Stimulated activated CD4-positive, alpha-beta T cell treated with anti-CD3 and anti-CD28 coated beads, Interleukin-1b, Interleukin-23, amount 100 ng/mL, for 1 hour (primary cell): ENCODE measurements around the gene IMPDH2.

ENCODE experiments used
- DNase-seq, 2 donors: peaks; one replicate each; pipeline ENCODE4 v3.0.0-alpha.2; 2020; ENCODE audit warnings: low read depth in 2 of 2

IMPDH2 gene

DNA sequence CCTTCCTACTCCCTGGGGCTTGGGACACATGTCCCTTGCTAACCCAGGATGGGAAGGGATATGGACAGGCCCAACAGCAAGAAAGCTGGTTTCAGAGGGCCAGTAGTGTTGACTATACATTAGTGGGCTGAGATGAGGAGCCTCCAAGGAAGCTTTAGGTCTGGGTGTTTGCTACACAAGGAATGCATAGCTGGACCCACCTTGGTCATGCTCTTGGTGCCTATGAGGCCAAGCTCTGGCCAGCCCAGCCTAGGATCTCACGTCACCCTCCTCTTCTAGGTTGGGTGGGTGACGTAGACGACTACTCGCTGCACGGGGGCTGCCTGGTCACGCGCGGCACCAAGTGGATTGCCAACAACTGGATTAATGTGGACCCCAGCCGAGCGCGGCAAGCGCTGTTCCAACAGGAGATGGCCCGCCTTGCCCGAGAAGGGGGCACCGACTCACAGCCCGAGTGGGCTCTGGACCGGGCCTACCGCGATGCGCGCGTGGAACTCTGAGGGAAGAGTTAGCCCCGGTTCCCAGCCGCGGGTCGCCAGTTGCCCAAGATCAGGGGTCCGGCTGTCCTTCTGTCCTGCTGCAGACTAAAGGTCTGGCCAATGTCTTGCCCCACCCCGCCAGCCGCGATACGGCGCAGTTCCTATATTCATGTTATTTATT is 22.7 kb downstream of the IMPDH2 start:
- no peak for DNase-seq

DNA sequence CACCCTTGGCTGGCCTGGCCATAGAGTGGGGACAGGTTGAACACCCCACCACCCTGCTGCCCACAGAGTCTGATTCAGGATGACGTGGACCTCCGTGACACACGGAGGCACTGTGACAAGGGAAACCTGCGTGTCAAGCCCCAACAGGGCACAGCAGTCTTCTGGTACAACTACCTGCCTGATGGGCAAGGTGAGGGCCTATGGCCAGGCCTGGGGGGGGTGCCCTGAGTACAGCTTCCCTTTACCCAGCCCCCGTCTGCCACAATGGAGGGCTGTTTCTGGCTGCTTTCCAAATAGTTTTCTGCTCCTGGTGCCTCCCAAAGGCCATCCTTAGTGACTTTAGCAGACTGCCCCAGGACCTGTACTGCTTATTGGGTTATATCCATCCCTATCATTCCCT is 23.2 kb downstream of the IMPDH2 start:
- DNase-seq = no peak

DNA sequence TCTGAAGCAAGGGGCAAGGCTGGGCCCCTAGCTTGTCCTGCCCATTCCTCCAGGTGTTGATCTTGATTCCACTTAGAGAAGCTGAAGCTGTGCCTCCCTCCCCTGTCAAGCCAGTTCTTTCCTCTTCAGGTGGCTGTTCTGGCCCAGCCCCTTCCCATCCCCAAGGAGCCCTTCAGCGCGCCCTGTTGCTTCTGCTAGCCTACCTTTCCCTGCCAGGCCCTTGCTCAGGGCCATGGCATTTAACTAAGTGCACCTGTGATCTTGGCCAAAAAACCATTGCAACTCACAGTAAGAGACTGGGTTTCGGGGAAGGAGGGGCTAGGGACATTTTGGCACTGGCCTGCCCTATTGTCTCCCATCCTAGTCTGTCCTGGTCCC is 23.9 kb downstream of the IMPDH2 start:
- DNase-seq = no peak

DNA sequence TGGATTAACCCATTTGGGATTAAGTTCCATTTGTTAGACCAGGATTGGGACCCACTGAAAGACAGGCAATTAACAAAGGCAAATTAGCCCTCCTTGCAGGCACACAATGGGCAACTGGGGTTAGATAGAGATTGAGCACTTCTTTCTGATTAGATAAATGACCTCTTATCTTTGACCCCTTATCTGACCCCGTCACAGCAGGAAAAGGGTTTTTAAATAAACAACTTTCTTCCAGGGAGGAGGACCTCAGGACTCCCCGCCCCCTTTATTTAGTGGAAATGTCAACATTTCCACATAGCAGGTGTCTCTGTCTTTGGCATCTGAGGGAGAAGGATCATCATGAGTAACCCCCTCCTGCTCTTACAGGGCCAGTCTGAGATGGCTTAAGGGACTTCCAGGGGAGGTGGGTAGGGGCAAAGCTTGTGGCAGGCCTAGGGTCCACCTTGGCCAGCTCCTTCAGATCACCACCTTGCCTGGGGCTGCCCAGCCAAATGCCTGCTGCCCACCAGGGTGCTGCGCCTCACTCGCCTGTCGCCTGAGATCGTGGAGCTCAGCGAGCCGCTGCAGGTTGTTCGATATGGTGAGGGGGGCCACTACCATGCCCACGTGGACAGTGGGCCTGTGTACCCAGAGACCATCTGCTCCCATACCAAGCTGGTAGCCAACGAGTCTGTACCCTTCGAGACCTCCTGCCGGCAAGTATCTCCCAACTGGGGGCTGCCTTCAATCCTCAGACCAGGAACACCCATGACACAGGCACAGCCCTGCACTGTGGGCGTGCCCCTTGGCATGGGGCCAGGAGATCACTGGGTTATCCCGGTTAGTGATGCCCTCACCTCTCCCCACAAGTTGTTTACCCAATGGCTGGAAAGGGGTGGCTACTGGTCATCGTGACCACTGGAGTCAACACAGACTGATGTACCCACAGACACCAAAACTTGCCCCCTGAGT is 24.6 kb downstream of the IMPDH2 start:
- no peak for DNase-seq

DNA sequence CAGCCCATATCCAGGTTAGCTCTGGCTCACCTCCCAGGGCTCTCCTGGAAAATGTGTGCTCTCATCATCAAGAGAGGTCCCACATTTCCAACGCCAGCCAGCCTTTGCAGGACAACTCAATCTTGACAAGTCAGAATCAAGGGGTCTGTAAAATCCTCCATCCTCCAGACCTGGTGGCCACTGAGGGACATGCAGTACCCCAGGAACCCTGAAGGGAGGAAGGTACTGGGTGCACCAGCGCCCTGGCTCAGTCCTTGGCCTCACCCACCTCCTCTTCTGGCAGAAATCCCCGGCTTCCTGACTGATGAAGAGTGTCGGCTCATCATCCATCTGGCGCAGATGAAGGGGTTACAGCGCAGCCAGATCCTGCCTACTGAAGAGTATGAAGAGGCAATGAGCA is 28.0 kb downstream of the IMPDH2 start:
- no peak for DNase-seq

DNA sequence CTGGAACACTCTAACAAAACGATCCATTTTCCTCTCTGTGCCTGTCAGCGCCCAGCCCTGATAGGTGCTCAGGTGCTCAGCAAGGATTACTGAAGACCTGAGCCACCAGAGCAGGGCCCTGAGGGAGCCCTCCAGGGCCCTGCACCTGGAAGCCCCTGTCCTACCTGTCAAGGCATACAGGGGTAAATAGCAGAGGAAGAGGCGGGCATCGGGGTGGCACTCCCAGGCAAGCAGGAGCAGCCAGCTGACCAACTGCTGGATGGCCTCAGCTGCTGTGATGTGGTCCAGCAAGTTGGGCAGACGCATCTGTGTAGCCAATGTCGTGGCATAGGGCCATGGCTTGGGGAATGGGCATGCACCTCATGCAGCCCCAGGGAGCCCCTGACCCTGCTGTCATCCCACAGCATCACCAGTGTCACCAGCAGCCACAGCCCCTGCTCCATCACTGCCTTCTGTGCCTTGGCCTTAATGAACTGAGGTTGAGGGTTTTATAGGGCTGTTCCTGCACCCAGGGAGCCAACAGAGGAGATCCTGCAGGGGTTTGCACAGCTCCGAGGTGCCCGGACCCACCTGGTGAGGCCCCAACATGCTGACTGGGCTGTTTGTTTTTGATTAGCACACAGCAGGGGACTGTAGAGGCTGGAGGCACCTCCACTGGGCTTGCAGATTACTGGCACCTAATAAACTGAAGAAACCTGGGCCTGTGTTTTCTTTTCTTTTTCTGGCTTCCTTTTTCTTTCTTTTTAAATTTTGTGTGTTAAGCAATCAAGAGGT is 29.9 kb downstream of the IMPDH2 start:
- DNase-seq = no peak

DNA sequence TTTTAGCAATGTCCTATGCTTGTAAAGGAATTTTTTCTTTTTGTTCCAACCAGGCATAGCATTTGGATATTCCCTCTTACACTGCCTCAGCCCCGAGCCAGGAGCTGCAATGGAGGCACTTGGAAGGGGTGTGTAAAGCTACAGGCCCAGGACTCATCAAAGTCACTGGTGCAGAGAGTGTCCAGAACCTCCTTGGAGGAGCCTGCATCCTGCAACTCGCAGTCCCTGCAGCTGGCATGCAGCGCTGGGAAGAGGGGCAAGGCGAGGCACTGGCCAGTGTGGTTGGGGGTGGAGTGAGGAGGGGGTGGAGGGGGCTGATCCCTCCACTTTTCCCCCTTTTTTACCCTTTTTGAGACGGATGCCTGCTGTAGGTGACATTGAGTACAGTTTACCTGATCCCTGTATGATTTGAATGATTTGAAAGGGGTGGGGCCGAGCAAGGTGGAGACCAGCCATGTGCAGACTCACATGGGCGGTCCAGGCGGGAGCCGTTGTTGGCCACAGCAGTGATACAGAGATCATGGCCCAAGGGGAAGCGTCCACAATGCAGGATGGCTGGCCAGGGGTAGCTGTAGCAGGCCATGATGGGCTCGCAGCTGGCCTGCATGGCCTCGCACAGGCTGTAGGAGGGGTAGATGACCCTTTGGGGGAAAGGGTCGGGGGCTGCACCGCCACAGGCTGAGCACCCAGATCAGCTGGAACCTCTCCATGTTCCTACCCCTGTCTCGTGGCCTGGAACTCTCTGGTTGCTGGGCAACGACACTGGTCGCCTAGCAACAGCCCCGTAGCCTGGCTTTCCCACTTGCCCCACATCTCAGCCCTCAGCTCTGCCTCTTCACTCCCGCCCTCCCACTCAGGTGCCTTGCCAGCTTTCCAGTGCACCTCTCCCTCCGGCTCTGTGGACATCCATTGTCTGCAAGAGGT is 31.2 kb downstream of the IMPDH2 start:
- no peak for DNase-seq

DNA sequence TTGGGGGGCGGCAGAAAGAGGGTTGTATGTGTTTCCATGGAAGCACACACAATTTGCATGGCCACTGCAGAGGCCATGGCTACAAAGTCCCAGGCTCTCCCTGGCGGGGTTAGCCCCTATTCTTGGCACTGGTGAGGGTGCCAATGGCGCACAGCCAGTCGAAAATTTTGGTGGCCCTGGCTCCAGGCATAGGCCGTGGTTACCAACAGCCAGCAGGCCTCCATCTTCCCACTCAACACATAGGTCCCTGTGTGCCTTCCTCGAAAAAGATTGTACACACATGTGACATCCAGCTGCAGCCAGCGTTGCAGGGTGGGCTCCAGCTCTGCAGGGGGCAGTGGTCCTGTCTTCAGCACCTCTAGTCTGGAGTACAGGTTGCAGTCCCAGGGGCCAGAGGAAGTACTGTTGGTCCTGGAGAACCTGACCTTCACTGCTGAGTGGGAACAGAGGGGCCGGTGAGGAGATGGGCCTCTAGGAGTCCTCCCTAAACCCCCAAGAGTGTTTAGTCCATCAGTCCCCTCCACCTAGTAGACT is 32.0 kb downstream of the IMPDH2 start:
- DNase-seq = no peak

DNA sequence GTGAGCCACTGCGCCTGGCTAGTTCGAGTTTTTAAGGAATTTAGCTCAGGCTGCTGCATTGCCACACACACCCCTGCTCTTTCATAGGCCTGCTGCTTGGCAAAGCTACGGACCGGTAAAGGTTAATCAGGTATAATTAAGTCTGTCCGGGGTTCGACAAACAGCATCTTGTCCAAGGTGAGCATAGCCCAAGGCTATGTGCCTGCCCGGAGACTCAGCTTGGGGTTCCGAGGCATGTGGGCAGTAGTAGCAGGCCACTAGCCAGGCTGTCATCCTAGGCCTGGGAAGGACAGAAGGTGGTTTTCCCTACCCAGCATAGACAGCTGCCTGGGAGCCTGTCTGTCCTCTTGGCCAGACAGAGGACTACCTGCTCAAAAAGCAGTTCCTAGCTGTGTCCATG is 32.6 kb downstream of the IMPDH2 start:
- DNase-seq = no peak

DNA sequence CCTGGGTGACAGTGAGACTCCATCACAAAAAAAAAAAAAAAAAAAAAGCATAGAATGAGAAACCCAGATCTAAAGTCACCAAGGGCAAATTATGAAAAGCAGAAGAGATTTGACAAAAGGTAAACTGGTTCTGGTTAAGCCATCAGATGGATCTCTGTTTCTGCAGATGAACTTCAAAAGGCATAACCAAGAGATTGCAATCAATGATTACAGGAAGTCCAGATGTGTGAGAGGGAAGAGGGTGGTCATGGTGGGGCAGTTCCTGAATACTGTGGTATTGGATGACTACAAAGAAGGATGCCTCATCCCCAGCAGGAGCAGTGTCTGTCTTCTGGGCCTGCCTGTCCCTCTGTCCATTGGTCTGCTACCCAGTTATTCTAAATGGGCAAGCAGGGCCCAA is 35.4 kb downstream of the IMPDH2 start:
- DNase-seq = no peak

DNA sequence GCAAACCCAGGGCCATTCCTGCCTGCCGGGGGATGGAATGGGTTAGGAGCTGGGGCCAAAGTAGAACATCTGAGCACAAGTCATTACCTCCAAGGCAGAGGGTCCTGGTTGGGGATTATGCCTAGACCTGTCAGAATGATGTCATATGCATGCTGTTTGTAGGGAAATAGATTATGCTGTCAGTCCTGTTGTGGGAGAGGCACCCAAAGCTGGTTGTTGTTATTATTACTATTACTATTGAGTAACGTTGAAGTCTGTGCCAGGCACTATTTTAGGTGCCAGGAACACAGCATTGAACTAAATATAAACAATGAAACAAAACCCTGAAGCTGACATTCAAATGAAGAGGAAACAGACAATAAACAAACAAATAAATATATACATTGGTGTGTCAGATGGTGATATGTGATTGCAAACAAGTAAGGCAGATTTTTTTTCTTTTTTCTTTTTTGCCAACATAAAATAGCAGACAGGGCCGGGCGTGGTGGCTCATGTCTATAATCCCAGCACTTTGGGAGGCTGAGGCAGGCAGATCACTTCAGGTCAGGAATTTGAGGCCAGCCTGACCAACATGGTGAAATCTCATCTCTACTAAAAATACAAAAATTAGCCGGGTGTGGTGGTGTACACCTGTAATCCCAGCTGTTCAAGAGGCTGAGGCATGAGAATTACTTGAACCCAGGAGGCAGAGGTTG is 37.2 kb downstream of the IMPDH2 start:
- no peak for DNase-seq

DNA sequence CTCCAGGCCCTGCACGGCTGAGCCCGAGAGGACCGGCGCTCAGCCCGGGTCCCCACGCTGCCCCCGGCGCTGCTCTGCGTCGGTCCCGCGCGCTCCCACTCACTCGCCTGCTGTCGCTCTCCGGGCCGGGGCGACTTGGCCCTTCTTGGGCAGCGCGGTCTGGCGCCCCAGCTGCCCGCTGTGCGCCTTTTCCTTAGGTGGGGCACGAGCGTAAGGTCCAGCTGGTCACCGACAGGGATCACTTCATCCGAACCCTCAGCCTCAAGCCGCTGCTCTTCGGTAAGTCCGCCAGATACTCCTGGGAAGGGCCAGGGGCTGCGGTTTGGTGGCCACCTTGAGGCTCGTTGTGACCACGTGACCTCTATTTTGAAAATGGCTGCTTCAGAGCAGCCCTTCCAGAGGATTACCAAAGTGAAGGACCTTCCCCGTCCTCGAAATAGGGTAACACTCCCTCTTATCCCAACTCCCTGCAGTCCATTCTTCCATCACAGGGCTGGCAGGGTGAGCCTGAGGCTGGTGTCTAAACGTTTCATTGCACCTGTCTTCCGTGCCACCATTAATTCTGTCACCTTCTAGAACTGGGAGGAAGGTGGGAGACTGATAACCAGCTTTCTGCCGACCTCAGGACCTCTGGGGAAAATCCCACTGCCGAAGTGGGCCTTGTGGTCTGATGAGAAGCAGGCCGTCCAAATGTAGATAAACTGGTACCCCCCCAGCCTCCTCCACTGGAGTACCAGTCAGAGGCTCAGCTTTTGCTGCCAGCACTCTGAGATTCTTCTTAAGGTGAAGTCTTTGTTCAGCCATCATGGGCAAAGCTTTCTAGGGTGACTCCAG is 38.3 kb downstream of the IMPDH2 start:
- no peak for DNase-seq

DNA sequence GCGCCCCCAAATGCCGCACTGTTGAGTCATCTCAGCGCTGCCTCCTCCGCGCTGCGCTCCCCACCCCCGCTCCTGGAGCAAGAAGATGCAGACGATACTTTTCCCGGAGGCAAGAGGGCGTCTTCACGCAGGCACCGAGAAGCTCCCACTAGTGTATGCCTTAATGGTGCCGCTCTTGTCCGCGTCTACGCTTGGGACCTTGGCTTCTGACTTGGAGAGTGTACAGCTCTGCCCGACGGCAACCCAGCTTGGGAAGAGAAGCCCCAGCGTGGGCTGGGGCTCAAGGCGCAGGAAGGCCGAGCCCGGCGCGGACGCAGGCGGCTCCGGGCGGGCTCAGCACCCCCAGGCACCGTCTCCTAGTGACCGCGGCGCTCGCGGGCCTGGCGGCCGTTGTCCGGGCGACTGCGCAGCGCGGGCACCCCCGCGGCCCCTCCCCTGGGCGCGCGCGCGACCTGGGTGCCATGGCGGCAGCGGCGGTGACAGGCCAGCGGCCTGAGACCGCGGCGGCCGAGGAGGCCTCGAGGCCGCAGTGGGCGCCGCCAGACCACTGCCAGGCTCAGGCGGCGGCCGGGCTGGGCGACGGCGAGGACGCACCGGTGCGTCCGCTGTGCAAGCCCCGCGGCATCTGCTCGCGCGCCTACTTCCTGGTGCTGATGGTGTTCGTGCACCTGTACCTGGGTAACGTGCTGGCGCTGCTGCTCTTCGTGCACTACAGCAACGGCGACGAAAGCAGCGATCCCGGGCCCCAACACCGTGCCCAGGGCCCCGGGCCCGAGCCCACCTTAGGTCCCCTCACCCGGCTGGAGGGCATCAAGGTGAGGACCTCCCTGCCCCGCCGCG is 39.2 kb downstream of the IMPDH2 start, which contains the start of gene P4HTM:
TSS of gene P4HTM (plus strand) at position 446 of the 840 bp plus-strand sequence. CDS start at position 462, 16 bp downstream.
- DNase-seq = peak; percentile 33 to 69

DNA sequence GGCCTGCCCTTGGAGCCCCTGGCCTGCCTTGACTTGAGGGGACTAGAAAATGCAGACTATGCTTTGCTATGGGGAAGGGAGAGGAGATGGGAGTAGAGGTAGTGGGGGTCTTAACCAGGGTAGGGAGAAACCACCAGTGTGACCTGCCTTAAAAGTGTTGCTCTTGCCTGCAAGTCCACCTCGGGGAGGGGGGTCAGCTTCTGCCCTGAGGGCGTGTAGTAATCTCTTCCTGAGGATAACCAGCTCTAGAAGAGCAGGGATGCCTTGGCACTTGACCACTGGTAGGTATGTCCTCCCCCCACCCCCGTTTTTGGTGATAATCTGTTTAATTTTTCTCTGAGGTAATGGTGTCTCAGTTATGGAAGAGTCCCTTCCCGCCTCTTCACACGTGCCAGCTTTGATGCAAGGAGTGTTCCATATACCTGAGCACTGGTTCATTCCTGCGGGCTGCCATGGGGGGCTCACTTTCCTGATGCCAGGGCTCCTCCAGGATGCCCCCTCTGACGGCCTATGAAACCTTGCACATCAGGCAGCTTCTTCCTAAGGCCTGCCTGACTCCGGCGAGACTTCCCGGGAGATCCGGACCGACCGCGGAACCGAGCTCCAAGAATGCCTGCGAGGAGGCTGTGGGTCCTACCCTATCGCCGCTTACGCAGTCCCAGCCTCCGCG is 39.9 kb downstream of the IMPDH2 start:
- DNase-seq = no peak

DNA sequence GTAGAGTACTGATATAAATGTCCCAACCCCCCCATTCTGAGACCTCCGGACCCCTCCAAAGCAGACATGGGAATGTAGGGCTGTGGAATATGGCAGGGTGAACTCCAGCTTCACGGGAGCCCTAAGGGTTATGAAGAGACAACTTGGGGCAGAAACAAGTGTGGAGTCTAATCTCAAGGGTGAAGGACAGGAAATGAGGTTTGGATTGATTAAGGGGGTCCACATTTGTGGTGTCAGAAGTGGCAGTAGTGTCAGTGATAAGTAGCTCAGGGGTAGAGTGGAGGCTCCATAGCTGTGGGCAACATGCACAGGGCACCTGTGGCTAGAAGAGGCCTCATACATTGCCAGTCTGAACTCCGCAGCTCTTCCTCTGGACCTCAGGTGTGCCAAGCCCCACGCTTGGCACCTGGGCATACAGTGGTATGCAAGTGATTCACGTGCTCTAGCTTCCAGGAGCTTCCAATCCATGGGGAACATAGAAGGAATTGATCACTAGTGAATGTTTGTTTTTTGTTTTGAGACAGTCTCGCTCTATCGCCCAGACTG is 43.3 kb downstream of the IMPDH2 start:
- no peak for DNase-seq

DNA sequence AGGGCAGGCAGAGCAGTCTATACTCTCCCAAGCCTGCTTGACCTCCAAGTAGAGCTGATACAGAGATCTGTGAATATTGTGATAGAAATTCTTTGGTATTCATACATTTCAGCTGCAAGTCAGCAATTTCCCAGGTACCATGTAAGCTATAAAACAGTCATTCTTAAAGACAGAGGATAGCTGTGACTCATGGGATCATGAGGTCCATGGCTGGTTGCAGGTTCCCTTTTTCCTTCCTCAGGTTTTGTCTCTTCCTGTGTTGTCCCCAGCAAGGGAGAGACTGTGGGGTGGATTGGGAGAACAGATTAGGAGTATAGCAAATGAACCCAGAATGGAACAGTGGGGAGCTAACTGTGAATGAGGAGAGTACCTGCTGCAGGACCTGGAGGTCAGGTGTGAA is 44.5 kb downstream of the IMPDH2 start:
- no peak for DNase-seq

DNA sequence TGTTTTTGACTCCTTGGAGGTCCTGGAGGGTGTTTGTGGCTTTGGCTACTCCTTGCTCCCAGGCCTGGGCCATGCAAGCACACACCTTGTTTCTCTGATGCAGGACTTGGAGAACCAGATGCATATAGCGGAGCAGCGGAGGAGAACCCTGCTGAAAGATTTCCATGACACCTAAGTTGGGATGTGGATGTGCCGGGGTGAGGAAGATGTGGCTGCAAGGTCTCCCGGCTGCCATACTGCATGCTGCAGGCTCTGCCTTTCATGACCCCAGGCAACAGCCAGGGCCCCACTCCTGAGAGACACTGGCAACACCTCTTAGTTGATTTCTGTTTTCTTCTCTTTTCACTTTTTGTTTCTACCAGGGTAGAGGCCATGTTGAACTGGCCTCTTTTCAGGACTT is 46.1 kb downstream of the IMPDH2 start:
- no peak for DNase-seq

DNA sequence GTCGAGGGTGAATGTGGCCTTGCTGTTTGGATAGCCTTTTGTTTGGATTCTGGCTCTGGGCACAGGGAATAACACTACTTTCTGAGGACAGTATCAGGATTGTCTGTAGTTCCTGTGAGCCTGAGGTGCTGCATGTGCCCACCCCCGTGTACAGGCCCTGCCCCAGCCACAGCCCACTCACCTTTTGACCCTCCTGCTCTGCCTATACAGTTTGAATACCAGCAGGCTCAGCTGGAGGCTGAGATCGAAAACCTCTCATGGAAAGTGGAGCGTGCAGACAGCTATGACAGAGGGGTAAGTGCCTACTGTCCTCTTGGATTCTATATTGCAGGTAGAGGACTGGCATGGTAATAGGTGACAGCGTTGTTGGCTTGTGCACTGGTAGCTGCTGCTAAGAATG is 46.5 kb downstream of the IMPDH2 start:
- DNase-seq = no peak
